Measurements from ENCODE around the gene TSFM. TPM values are rescaled to one million over a fixed set of nuclear protein-coding genes. Genes with fewer than 3 reads are reported as not detected.
"Not testable (repeated sequence)": the region's sequence is repeated elsewhere in the genome, so short reads cannot be mapped to it uniquely, and the experiment has no call there.

Gene TSFM
- total RNA-seq, 1 donor from 2014 or later: 24.8 TPM

DNA sequence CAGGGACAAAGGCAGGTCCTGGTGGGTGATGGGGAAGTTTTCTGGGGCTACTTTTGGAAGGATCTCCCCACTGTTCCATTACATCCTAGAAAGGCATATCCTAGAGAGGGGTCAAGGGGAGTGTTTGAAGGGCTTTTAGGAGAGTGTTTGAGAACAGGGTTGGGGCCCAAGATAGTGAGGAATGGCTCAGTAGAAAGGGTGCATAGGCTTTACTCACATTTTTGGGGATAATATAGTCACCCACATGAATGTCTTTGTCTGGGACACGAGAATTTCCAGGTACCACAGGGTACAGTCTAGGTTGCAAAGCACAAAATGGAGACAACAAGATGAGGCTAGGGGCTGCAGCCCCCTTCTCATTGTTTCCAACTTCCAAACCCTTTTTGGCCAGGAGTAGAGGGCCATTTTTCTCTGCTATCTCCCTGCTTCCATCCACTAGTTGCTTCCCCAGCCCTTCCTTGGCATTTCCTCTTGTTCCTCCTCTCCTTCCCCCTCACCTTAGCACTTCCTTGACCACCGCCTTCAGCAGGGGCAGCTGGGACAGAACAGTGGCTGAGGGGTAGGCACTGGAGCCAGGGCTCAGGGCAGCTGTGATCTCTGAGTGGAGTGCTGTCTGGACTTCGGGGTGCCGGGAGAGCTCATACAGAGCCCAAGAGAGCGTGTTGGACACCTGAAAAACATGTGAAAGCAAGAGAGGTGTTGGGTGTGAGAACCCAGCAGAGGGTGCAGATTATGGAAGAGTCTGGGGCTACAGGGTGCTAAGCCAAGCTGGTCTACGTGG, 18.5 kb upstream of the TSFM start:
- DNase-seq (ENCODE audit: low read depth): no peak

- no peak for DNase-seq (ENCODE audit: low read depth)
Measured at GRCh38 chr12:57764662-57765002, 18.0 kb upstream of the TSFM start.

DNA sequence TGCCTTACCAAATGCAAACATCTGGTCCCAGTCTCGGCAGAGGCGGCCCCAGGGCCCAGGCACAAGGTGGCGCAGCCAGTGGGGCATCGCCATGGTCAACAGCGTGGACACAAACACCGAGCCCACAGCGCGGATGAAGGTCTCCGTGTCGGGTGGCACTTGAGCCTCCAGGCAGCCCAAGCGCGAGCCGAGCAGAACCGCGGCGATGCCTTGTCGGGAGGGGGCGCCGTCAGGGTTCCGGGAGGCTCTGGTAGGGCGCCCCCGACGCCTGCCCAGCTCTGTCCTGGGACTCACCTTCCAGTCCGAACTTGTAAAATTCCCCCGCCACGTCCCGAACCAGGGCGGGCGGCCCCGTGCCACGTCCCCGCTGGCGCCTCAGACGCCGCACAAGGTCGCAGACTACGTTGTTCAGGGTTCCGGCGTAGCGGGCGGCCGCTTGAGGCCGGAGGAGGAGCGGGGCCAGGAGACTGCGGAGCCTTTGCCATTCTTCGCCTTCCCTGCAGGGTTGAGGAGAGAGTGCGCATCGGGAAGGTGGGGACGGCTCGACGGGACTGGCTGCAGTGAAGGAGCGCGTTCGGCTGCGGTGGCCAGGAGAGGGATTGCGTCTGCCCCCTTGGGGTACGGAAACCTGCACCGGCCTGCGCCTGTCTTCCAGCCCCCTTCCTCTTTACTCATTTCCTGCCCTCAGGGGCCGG, 17.4 kb upstream of the TSFM start:
- DNase-seq (ENCODE audit: low read depth): no peak

DNA sequence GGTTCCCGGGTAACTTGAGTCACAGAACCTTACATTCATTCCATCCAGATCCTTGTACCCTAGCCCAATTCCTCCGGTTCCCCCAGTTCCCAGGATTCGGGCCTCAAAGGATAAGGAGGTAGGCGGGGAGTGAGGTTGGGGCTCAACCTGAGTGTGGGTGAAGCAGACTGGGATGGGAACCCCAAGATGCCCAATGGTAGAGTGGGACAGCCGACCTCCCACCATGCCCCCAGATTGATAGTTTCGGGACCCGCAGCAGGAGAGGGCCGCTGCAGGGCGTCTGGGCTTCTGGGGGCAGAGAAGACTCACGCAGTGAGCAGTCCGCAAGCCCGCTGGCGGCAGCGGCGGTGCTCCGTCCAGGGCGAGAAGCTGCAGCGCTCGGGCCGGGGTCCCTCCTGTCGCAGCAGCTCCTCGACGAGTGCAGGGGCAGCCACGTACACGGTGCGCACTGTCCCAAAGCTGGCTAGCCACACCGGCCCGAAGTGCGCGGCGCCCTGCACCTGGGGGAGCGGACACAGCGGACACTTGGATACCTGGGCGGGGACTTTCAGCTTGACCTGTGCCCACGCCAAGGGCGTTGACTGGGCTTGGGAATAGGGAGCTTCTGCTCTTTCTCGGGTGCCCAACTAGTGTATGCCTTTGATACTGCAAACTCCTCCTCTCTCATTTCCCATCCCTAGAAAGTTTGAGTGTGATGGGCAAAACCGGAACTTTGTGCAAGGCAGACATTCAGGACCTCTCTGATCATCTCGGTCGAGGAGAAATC, 16.7 kb upstream of the TSFM start:
- DNase-seq (ENCODE audit: low read depth): no peak

DNA sequence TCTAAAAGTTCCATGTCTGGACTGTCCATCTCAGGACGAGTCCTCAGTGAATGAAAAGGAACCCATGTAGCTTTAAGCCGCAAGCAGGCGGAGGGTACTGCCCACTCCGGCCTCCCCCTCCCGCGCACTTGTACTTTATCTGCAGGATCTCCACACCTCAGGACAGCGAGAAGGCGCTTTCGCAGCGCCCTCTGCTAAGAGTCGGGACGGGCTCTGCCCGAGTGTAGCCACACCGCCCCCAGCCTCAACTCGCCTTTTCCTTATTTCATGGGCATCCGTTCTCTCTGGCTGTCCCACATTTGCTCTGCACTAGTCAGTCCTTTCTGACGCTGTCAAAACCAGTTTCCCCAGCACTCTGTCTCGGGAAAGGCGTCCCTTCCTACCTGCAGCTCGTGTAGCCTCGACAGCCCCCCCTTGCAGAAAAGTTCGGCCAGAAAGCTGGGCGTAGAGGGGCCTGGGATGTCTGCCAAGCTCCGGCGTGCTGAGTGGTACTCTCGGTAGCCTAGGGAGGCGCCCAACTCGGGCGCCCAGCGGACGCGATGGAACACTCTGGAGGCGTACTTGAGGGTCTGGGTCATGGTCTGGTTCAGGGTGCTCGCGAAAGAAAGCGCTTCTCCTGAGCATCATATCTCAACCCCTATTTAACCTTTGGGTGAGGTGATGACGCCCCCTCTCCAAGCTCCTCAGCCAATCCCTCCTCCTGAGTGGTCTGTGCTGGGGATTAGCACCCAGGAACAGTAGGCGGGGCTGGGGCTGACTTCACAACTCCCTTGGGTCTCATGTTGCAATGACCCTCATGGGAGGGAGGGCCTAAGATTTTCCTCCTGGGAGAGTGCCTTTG, 15.9 kb upstream of the TSFM start, which contains the start of gene CYP27B1:
Gene CYP27B1 (minus strand): TSS at position 615 of the 841 bp plus-strand sequence. CDS start 37 bp downstream, at position 578.
- peak; percentile 43 for DNase-seq (ENCODE audit: low read depth)

- no peak for DNase-seq (ENCODE audit: low read depth)
Measured at GRCh38 chr12:57767305-57767698, 15.3 kb upstream of the TSFM start.

DNA sequence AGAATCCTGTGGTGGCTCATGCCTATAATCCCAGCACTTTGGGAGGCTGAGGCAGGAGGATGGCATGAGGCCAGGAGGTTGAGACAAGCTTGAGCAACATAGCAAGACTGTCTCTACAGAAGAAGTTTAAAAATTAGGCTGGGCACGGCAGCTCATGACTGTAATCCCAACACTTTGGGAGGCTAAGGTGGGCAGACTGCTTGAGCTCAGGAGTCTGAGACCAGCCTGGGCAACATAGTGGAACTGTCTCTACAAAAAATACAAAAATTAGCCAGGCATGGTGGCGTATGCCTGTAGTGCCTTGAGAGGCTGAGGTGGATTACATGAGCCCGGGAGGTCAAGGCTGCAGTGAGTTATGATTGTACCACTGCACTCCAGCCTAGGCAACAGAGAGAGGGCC, 14.7 kb upstream of the TSFM start:
- no peak for DNase-seq (ENCODE audit: low read depth)

DNA sequence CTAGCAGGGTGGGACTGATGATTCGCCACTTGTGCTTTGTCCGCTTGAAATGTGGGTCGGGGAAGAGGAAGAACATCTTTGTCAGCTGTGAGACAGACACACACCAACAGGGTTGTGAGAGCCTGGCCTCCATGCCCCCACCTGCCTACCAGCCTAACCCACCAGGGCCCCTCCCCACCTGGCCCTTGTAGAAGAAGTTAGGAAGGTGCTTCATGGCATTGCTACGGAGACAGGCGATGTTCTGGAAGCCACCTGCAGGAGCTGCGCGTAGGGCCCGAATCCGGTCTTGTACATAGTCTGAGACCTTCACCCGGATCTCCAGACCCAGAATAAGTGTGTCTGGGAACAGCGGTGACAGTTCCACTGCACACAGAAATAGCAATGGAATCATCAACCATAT, 13.0 kb upstream of the TSFM start:
- no peak for DNase-seq (ENCODE audit: low read depth)

DNA sequence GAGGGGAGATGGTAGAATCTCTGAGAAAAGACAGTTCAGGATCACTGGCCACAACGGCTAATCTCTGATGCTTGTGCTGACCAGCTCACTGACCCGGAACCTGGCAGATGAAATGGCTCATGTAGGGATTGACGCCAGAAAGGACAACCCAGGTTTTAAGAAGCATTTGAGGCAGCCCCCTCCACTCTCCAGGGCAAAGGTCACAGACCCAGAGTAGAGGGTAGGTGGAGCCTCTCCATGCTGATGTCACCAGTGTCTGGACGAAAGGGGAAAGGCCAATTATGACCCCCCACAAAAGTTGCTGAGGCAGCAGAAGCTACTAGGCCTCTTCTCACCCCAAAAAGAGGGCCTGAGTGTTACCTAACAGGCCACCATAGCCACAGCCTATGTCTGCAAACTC, 11.9 kb upstream of the TSFM start:
- DNase-seq (ENCODE audit: low read depth): no peak

GRCh38 chr12:57771236-57771872, 11.2 kb upstream of the TSFM start:
- DNase-seq (ENCODE audit: low read depth): peak; percentile 78

DNA sequence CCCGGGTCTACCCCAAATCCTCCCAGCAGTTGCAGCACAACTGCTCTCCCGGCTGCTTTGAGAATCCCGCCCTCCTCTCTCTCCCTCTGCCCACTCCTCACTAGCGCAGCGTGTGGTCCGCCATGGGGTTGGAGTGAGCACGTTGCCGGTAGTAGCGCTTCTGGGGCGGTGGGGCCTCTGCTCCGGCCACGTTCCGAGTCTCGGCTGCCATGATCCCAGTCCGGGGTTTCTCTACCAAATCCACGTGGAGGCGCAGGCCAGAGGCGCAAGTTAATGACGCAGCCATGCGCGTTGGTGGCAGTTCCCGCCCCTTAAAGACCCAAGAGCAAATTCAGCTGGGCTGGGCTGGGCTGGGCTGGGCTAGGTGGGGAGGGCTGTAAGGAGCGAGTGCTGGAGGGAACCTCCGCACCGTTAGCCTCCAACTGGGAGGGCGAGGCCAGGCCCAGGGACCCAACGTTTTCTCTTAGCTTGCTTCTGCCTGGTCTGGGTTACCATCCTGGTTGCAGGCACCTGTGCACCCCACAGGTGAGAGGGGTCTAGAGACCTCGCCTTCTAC, 10.6 kb upstream of the TSFM start, which contains the start of gene METTL1:
Gene METTL1 (minus strand): TSS at position 233 of the 556 bp plus-strand sequence. CDS start 22 bp downstream, at position 211.
- peak; percentile 90 for DNase-seq (ENCODE audit: low read depth)

DNA sequence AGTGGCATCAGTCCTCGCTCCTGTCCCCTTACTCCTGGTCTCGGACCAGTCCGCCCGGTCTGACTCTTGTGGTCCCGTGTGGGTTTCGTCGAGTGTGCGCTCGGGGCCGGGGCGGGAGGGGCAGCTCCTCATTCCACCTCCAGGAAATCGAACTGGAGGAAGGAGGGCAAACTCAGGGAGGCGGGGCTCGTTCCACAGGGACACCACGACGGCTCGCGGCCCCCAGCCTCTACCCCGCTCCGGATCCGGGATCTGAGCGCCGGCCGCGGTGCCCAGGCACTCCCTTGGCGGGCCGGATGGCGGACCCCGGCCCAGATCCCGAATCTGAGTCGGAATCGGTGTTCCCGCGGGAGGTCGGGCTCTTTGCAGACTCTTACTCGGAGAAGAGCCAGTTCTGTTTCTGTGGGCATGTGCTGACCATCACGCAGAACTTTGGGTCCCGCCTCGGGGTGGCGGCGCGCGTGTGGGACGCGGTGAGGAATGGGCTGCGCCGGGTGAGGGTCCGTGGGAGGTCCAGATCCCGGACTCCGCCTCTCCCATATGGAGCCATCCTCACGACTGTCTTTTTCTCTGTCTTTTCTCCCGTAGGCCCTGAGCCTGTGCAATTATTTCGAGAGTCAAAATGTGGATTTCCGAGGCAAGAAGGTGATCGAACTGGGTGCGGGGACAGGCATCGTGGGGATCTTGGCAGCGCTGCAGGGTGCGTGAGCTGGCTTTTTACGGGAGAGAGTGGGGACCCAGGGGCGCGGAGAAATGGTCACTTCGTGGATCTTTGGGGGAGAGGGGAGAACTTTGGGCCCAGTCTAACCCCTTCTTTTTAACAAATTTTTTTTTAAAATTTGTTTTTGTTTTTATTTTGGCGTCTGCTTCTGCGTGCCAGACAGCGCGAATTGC, 9.9 kb upstream of the TSFM start, which contains the start of gene EEF1AKMT3:
Gene EEF1AKMT3 (plus strand): TSS at position 186 of the 894 bp plus-strand sequence. CDS start 111 bp downstream, at position 297.
- DNase-seq (ENCODE audit: low read depth): no peak

GRCh38 chr12:57774634-57775033, 8.0 kb upstream of the TSFM start:
- DNase-seq (ENCODE audit: low read depth): not testable (repeated sequence)

- no peak for DNase-seq (ENCODE audit: low read depth)
Measured at GRCh38 chr12:57775044-57775443, 7.5 kb upstream of the TSFM start.

DNA sequence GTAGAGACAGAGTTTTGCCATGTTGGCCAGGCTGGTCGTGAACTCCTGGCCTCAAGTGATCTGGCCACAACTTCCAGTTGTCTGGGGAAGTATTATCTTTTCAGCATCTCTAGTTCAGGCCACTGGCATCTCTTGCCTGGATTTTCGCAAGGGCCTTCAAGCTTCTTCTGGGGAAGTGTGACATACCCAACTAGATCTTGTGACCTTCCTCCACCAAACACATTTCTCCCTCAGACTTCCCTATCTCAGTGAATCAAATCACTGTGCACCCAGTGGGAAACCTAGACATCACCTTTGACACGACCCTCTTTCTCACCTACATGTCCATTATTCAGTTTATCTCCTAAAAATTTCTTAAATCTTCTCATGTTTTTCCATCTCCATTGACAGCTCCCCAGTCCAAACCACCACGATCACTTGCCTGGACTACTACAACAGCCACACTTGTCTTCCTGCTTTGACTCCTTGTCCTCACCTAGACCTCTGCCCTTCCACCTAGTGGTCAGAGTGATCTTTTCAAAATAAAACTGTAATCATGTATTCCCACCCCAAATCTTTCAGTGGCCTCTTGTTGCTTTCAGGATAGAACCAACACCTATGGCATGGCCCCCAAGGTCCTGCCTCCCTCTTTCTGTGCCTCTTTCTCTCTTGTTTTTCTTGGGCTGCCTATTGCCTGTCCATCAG, 6.9 kb upstream of the TSFM start:
- no peak for DNase-seq (ENCODE audit: low read depth)

DNA sequence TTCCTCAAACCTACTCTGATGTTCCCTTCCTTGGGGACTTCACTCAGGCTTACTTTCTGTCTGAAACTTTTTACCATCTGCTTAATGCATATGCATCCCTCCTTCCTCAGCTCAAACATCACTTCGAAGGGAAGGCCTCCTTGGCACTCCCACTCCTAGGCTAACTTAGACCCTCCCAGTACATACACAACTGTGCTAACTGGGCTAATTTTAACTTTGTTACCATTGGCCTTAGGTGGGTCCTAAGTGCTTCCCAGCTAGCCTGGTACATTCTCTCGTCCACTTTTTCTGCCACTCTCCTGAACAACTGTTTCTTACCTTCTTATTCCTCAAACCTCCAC, 6.4 kb upstream of the TSFM start:
- no peak for DNase-seq (ENCODE audit: low read depth)

DNA sequence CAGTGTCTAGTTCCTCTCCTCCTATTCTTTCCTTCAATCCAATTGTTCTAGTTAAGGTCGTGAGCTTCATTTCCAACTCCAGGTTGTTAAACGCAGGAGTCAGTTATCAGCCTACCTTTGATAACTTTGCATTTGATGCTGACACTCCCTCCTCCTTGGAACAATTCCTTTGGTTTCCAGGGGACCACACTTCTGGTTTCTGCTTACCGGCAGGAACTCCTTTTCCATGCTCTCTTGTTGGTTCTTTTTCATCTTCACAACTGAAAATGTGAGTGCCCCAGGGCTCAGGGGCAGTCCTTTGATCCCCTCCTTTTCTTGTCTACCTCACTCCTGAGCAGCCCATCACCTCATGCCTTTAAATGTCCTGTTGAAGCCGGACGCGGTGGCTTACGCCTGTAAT, 5.2 kb upstream of the TSFM start:
- no peak for DNase-seq (ENCODE audit: low read depth)

DNA sequence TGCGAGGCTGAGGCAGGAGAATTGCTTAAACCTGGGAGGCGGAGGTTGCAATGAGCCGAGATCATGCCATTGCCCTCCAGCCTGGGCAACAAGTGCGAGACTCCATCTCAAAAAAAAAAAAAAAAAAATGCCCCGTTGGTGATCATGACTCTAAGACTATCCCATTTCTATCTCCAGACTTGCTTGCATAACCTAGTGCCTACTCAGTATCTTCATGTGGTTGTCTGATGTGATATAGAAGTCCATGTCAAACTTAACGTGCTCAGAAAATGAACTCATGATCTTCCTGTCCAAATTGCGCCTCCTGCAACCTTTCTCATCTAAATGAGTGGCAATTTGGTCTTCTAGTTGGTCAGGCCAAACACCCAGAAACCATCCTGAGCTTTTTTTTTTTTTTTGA, 4.7 kb upstream of the TSFM start:
- DNase-seq (ENCODE audit: low read depth): no peak

GRCh38 chr12:57779736-57780135, 2.9 kb upstream of the TSFM start:
- peak; percentile 94 for DNase-seq (ENCODE audit: low read depth)

Data from renal cortical epithelial cell (primary cell).